ENCODE results near the gene GPR15LG.

The GPR15LG gene

GRCh38 chr10:84173501-84173929 lies at the start of gene GPR15LG:
TSS of gene GPR15LG (plus strand) at chr10:84173801. CDS start at chr10:84173852, 51 bp downstream.
- DNase-seq (ENCODE audit: low read depth), result no peak

- peak; percentile 3 for DNase-seq (ENCODE audit: low read depth)
Measured at GRCh38 chr10:84125910-84126784, 47.5 kb upstream of the GPR15LG start.

GRCh38 chr10:84126785-84127167 lies 46.8 kb upstream of the GPR15LG start:
- no peak for DNase-seq (ENCODE audit: low read depth)

GRCh38 chr10:84135836-84136235 lies 37.8 kb upstream of the GPR15LG start:
- DNase-seq (ENCODE audit: low read depth), result no peak

- no peak for DNase-seq (ENCODE audit: low read depth)
Measured at GRCh38 chr10:84137811-84138210, 35.8 kb upstream of the GPR15LG start.

GRCh38 chr10:84138478-84139125 lies 35.0 kb upstream of the GPR15LG start:
- peak; percentile 46 for DNase-seq (ENCODE audit: low read depth)

GRCh38 chr10:84139126-84140035 lies 34.2 kb upstream of the GPR15LG start, which contains the start of gene GHITM:
TSS of gene GHITM (plus strand) at chr10:84139509. CDS start at chr10:84141501, 1,992 bp downstream.
- peak; percentile 99 for DNase-seq (ENCODE audit: low read depth)

GRCh38 chr10:84140036-84140379 lies 33.6 kb upstream of the GPR15LG start:
- peak; percentile 52 for DNase-seq (ENCODE audit: low read depth)

GRCh38 chr10:84147347-84147746 lies 26.3 kb upstream of the GPR15LG start:
- no peak for DNase-seq (ENCODE audit: low read depth)

GRCh38 chr10:84148006-84148597 lies 25.5 kb upstream of the GPR15LG start:
- peak; percentile 58 for DNase-seq (ENCODE audit: low read depth)

GRCh38 chr10:84149854-84150253 lies 23.7 kb upstream of the GPR15LG start:
- DNase-seq (ENCODE audit: low read depth), result no peak

GRCh38 chr10:84152769-84153168 lies 20.8 kb upstream of the GPR15LG start:
- no peak for DNase-seq (ENCODE audit: low read depth)

- no peak for DNase-seq (ENCODE audit: low read depth)
Measured at GRCh38 chr10:84155521-84155920, 18.1 kb upstream of the GPR15LG start.

GRCh38 chr10:84156009-84156408 lies 17.6 kb upstream of the GPR15LG start:
- DNase-seq (ENCODE audit: low read depth), result no peak

- DNase-seq (ENCODE audit: low read depth), result peak; percentile 23
Measured at GRCh38 chr10:84156768-84157167, 16.8 kb upstream of the GPR15LG start.

GRCh38 chr10:84158061-84158460 lies 15.5 kb upstream of the GPR15LG start:
- no peak for DNase-seq (ENCODE audit: low read depth)

- no peak for DNase-seq (ENCODE audit: low read depth)
Measured at GRCh38 chr10:84158550-84158949, 15.1 kb upstream of the GPR15LG start.

- no peak for DNase-seq (ENCODE audit: low read depth)
Measured at GRCh38 chr10:84159076-84159685, 14.4 kb upstream of the GPR15LG start.

- DNase-seq (ENCODE audit: low read depth), result no peak
Measured at GRCh38 chr10:84160663-84161362, 12.8 kb upstream of the GPR15LG start.

GRCh38 chr10:84163996-84164395 lies 9.6 kb upstream of the GPR15LG start:
- no peak for DNase-seq (ENCODE audit: low read depth)

- no peak for DNase-seq (ENCODE audit: low read depth)
Measured at GRCh38 chr10:84164442-84164841, 9.2 kb upstream of the GPR15LG start.
